ENCODE data around the gene MAGEA4.

MAGEA4 gene

DNA sequence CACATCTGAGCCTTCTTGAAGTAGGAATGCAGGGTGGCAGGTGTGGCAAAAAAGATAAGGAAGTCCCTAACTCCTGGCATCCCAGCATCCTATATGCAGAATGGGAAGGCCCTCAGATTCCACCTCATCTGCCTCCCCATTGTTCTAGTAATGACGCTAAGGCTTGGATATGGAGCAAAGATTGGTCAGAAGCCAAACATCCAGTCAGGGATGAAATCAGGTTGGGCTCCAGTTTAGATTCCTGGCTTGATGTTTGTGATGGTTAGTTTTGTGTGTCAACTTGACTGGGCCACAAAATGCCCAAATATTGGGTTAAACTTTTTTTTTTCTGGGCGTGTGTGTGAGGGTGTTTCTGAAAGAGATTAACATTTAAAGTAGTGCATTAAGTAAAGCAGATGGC, 39.6 kb upstream of the MAGEA4 start:
- Histone ChIP-seq H3K4me1 (ENCODE audit: insufficient read depth, low read length, poor library complexity, severe bottlenecking) (no peaks in the 10 kb centered on the region), H3F3A (ENCODE audit: low read depth) (no peaks in the 10 kb centered on the region), H3K27me3 (ENCODE audit: insufficient read depth, low read length, poor library complexity, severe bottlenecking) (no peaks in the 10 kb centered on the region), H3K9me2 (replicated peaks; ENCODE audit: low read depth, low read length) (no peaks in the 10 kb centered on the region), H2AFZ (ENCODE audit: low read length) (no peak overlapping the region), H3K79me2 (ENCODE audit: insufficient read depth, low read length) (no peaks in the 10 kb centered on the region), H4K20me1 (ENCODE audit: insufficient read depth, low read length, poor library complexity, severe bottlenecking) (no peaks in the 10 kb centered on the region), H3K4me2 (ENCODE audit: low read depth, low read length, poor library complexity, severe bottlenecking) (no peak overlapping the region), H3K9ac (ENCODE audit: low read depth, low read length, poor library complexity, severe bottlenecking) (no peak overlapping the region), H3K36me3 (ENCODE audit: insufficient read depth, low read length) (no peaks in the 10 kb centered on the region), H3K4me3 (ENCODE audit: low read length, poor library complexity, severe bottlenecking) (no peak overlapping the region), H3K9me3 (ENCODE audit: insufficient read depth, low read depth, low read length) (no peaks in the 10 kb centered on the region)
- TF ChIP-seq EZH2phosphoT487 (IDR thresholded peaks at IDR 0.05; ENCODE audit: borderline replicate concordance) (no peak), CTCF (conservative IDR thresholded peaks at IDR 0.05; ENCODE audit: low read length) (no peak)

GRCh38 chrX:151875270-151876026, 37.2 kb upstream of the MAGEA4 start:
- Histone ChIP-seq H3K79me2 (ENCODE audit: insufficient read depth, low read length) (no peaks in the 10 kb centered on the region), H4K20me1 (ENCODE audit: insufficient read depth, low read length, poor library complexity, severe bottlenecking) (no peaks in the 10 kb centered on the region), H3K4me2 (ENCODE audit: low read depth, low read length, poor library complexity, severe bottlenecking) (no peak overlapping the region), H3K4me3 (ENCODE audit: low read length, poor library complexity, severe bottlenecking) (no peak overlapping the region), H3K9me2 (replicated peaks; ENCODE audit: low read depth, low read length) (no peaks in the 10 kb centered on the region), H3K27me3 (ENCODE audit: insufficient read depth, low read length, poor library complexity, severe bottlenecking) (no peaks in the 10 kb centered on the region), H3F3A (ENCODE audit: low read depth) (no peaks in the 10 kb centered on the region), H3K9me3 (ENCODE audit: insufficient read depth, low read depth, low read length) (no peaks in the 10 kb centered on the region), H3K9ac (ENCODE audit: low read depth, low read length, poor library complexity, severe bottlenecking) (no peak overlapping the region), H3K36me3 (ENCODE audit: insufficient read depth, low read length) (no peaks in the 10 kb centered on the region), H2AFZ (ENCODE audit: low read length) (no peak overlapping the region), H3K4me1 (ENCODE audit: insufficient read depth, low read length, poor library complexity, severe bottlenecking) (no peaks in the 10 kb centered on the region)
- TF ChIP-seq EZH2phosphoT487 (IDR thresholded peaks at IDR 0.05; ENCODE audit: borderline replicate concordance) (no peak), CTCF (conservative IDR thresholded peaks at IDR 0.05; ENCODE audit: low read length) (no peak)

DNA sequence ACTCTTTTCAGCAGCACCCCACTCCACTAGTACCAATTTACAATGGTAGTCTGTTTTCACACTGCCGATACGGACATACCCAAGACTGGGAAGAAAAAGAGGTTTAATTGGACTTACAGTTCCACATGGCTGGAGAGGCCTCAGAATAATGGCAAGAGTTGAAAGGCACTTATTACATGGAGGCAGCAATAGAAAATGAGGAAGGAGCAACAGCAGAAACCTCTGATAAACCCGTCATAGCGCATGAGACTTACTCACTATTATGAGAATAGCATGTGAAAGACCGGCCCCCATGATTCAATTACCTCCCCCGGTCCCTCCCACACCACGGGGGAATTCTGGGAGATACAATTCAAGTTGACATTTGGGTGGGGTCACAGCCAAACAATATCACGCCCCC, 34.1 kb upstream of the MAGEA4 start:
- H3K79me2 ChIP-seq (ENCODE audit: insufficient read depth, low read length) = no peaks in the 10 kb centered on the region
- H3K9me2 ChIP-seq (replicated peaks; ENCODE audit: low read depth, low read length) = no peaks in the 10 kb centered on the region
- no peaks in the 10 kb centered on the region for H3K36me3 ChIP-seq (ENCODE audit: insufficient read depth, low read length)
- H3K9ac ChIP-seq (ENCODE audit: low read depth, low read length, poor library complexity, severe bottlenecking) = no peak overlapping the region
- no peak for TF ChIP-seq EZH2phosphoT487 (IDR thresholded peaks at IDR 0.05; ENCODE audit: borderline replicate concordance)
- TF ChIP-seq CTCF (conservative IDR thresholded peaks at IDR 0.05; ENCODE audit: low read length) = no peak
- H4K20me1 ChIP-seq (ENCODE audit: insufficient read depth, low read length, poor library complexity, severe bottlenecking) = no peaks in the 10 kb centered on the region
- H3K4me3 ChIP-seq (ENCODE audit: low read length, poor library complexity, severe bottlenecking) = no peak overlapping the region
- H3K9me3 ChIP-seq (ENCODE audit: insufficient read depth, low read depth, low read length) = no peaks in the 10 kb centered on the region
- no peaks in the 10 kb centered on the region for H3K4me1 ChIP-seq (ENCODE audit: insufficient read depth, low read length, poor library complexity, severe bottlenecking)
- no peak overlapping the region for H3K4me2 ChIP-seq (ENCODE audit: low read depth, low read length, poor library complexity, severe bottlenecking)
- no peaks in the 10 kb centered on the region for H3F3A ChIP-seq (ENCODE audit: low read depth)
- H3K27me3 ChIP-seq (ENCODE audit: insufficient read depth, low read length, poor library complexity, severe bottlenecking) = no peaks in the 10 kb centered on the region
- no peak overlapping the region for H2AFZ ChIP-seq (ENCODE audit: low read length)
